Skin epidermis (tissue), 12 donors: ENCODE measurements around the gene INPP5F.
"Not testable (repeated sequence)": the region's sequence is repeated elsewhere in the genome, so short reads cannot be mapped to it uniquely, and the experiment has no call there.

Source experiments
- H3K27ac ChIP-seq, 21 experiments: fragments of 200-600 bp; sonication (generic) in 11 of 21; one replicate each; pipeline ENCODE4 v1.5.0; 2020; ENCODE audit warnings: mild to moderate bottlenecking in 3 of 21, inconsistent platforms in 2 of 21, moderate library complexity in 2 of 21
- H3K4me3 ChIP-seq, 7 experiments: fragments of 200-600 bp; sonication (generic) in 2 of 7; one replicate each; pipeline ENCODE4 v1.5.0; 2020; ENCODE audit warnings: inconsistent platforms in 2 of 7, mild to moderate bottlenecking in 2 of 7, moderate library complexity in 1 of 7

Gene INPP5F

GRCh38 chr10:119849031-119849789, 123.4 kb downstream of the INPP5F start:
- H3K4me3 ChIP-seq: no peak overlapping the region
- no peak overlapping the region for H3K27ac ChIP-seq

GRCh38 chr10:119849944-119850343, 124.1 kb downstream of the INPP5F start:
- Histone ChIP-seq H3K4me3 (no peak overlapping the region), H3K27ac (no peak overlapping the region)

- Histone ChIP-seq H3K4me3 (no peak overlapping the region), H3K27ac (no peak overlapping the region)
These were observed 126.4 kb downstream of the INPP5F start for GRCh38 chr10:119852277-119852676.

- Histone ChIP-seq H3K27ac (no peak overlapping the region), H3K4me3 (no peak overlapping the region)
These were observed 127.0 kb downstream of the INPP5F start for GRCh38 chr10:119852822-119853221.

- H3K4me3 ChIP-seq: no peak overlapping the region
- H3K27ac ChIP-seq: no peak overlapping the region
These were observed 127.7 kb downstream of the INPP5F start for GRCh38 chr10:119853574-119853973.

GRCh38 chr10:119858063-119858462, 132.2 kb downstream of the INPP5F start:
- Histone ChIP-seq H3K27ac (no peak overlapping the region), H3K4me3 (no peak overlapping the region)

GRCh38 chr10:119859420-119860258, 133.8 kb downstream of the INPP5F start:
- H3K4me3 ChIP-seq: no peak overlapping the region
- H3K27ac ChIP-seq: no peak overlapping the region

- H3K4me3 ChIP-seq: no peak overlapping the region
- H3K27ac ChIP-seq: no peak overlapping the region
These were observed 135.2 kb downstream of the INPP5F start for GRCh38 chr10:119860866-119861607.

GRCh38 chr10:119862524-119862923, 136.7 kb downstream of the INPP5F start:
- Histone ChIP-seq H3K4me3 (no peak overlapping the region), H3K27ac (no peak overlapping the region)

GRCh38 chr10:119863951-119864565, 138.2 kb downstream of the INPP5F start:
- no peak overlapping the region for H3K4me3 ChIP-seq
- H3K27ac ChIP-seq: no peak overlapping the region

GRCh38 chr10:119865699-119866240, 139.9 kb downstream of the INPP5F start:
- Histone ChIP-seq H3K4me3 (no peak overlapping the region), H3K27ac (no peak overlapping the region)

- H3K27ac ChIP-seq: no peak overlapping the region
These were observed 141.5 kb downstream of the INPP5F start for GRCh38 chr10:119867317-119867716.

GRCh38 chr10:119869398-119869797, 143.5 kb downstream of the INPP5F start:
- H3K4me3 ChIP-seq, H3K27ac ChIP-seq: not testable (repeated sequence)

More at GRCh38 chr10:119867317-119867716, 141.5 kb downstream of the INPP5F start:
- H3K4me3 ChIP-seq: no peak overlapping the region

- H3K4me3 ChIP-seq: peak overlapping the region; percentile 56 to 94 (median 81)
- peak overlapping the region; percentile 68 to 96 (median 90) for H3K27ac ChIP-seq
These were observed 146.2 kb downstream of the INPP5F start for GRCh38 chr10:119871881-119872609.

GRCh38 chr10:119872610-119872859, 146.7 kb downstream of the INPP5F start, which contains the start of gene MCMBP:
TSS of gene MCMBP (minus strand) at chr10:119872843. CDS start at chr10:119872584, 259 bp downstream.
- peak within 1 kb of the TSS; percentile 68 to 96 (median 90) for H3K27ac ChIP-seq
- peak within 1 kb of the TSS; percentile 56 to 94 (median 81) for H3K4me3 ChIP-seq

- H3K4me3 ChIP-seq: peak overlapping the region; percentile 56 to 94 (median 81)
- H3K27ac ChIP-seq: peak overlapping the region; percentile 68 to 96 (median 90)
These were observed 147.2 kb downstream of the INPP5F start for GRCh38 chr10:119872860-119873681.

- Histone ChIP-seq H3K4me3 (no peak overlapping the region), H3K27ac (no peak overlapping the region)
These were observed 152.7 kb downstream of the INPP5F start for GRCh38 chr10:119878524-119878923.
